GM10847 (cell line): ENCODE measurements around the gene BNIP5.

Experiments used
- POLR2A ChIP-seq: IDR thresholded peaks from 2 replicates; pipeline ENCODE4 v1.6.1; 2011; ENCODE audit not compliant: insufficient read length; ENCODE audit errors: extremely low read depth

The BNIP5 gene

GRCh38 chr6:36335465-36336207 is 1.1 kb downstream of the BNIP5 start:
- TF ChIP-seq POLR2A: no peak

DNA sequence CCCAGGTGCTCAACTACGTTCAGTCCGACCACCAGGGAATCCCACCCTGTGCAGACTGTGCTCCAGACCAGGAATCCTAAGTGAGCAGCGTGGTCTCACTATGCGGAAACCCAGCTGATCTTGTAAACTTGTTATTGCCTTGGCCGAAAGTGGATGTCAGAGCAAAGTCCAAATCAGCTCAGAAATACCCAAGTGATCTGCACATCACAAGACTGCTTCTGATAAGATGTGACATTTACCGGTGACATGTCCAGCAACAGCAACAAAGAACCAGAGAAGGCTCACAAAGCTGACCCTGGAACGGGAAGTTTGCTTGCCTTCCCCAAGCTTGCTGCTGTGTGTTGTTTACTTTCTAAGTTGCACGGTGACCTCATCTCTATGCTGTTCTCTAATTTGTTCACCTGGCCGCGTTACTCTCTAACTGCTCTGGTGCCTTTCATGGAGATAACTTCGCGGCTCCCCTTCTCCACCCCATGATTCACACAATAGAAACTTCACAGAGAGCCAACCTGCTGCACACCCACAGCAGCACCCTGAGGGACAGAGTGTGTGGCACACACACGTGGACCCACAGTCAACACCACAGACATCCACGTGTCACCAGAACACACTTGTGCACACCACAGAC is 1.7 kb downstream of the BNIP5 start:
- no peak for TF ChIP-seq POLR2A

- TF ChIP-seq POLR2A: no peak
These were observed 2.6 kb downstream of the BNIP5 start for GRCh38 chr6:36333931-36334725.

DNA sequence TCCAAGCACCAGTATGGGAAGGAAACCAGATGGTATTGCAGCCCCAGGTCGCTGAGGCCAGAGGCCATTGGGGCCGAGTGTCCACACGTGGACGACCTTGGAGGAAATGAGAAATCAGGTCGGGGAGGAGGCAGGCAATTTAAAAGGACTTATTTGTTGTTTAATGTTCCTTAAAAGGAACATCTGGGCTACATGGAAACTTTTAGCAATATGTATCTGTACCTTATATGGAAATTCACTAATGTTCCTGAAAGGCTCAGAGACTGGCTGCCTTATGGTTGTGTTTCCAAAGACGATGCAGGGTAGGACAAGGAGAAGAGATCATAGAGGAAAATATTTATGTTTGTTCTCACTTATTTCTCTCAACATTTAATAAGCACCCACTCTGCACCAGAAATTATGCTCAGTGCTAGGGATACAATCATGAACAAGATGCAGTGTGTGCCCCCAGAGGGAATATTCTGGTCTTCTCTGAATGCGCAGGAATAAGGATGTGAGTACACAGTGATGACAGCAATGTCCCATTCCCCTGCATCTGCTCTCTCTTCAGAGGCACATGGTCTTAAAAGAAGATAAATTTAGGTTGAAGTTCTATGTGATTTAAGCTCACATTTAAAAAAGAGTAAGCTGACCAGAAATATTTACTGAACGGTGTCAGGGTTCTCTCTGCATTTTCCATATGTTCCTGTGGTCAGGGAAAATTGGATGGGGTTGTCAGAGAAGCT is 3.4 kb downstream of the BNIP5 start:
- TF ChIP-seq POLR2A: no peak

GRCh38 chr6:36331381-36331780 is 5.3 kb downstream of the BNIP5 start:
- TF ChIP-seq POLR2A: no peak

GRCh38 chr6:36330366-36330765 is 6.3 kb downstream of the BNIP5 start:
- no peak for TF ChIP-seq POLR2A

DNA sequence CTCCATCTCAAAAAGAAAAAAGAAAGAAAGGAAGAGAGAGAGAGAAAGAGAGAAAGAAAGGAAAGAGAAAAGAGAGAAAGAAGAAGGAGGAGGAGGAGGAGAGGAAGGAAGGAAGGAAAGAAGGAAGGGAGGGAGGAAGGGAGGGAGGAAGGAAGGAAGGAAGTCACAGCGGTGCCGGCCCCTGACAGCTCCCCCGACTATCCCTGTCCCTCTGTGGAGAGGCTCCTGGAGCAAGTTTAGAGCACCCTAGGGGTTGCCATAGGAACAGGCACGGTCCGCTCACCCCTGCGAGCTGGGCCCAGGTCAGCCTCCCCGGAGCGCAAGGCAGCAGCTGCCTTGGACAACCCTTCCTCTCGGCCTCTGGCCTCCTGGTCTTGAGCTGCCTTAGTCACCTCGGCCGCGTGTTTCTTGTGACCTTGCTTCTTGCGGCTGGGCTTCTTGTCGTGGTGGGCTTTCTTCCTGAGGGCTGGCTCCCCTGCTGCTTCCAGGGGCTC is 6.8 kb downstream of the BNIP5 start:
- no peak for TF ChIP-seq POLR2A

DNA sequence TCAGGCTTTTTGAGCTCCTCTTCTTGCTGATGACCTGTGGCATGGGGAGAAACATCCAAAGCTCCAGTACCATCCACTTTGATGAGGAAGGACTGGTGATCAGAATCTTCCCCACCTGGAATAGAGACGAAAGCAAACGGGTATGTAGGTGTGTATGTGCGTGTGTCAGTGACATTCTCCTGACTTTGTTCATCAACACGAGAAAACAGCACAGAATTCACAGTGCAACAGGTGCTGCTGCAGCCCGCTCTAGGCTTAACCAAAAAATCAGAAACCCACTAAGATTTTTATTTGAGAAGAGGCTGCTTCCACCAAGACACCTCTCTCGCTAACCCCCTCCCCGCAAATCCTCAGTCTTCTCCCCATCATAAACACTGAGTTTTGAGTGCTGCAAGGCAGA is 8.1 kb downstream of the BNIP5 start:
- no peak for TF ChIP-seq POLR2A

DNA sequence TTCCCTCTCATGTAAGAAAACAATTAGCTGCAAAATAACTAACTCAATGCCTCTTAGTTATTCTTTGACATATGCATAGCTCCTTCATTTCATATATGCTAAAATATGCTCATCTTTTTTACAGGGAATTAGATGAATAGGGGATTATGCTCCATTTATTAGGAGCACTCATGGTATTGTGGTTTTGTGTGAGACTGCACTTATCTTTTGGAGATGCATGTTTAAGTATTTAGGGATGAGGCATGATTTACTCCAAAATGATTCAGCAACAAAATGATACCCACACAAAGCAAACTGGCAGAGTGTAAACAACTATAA is 8.8 kb downstream of the BNIP5 start:
- TF ChIP-seq POLR2A: no peak

GRCh38 chr6:36327226-36327918 is 9.3 kb downstream of the BNIP5 start:
- TF ChIP-seq POLR2A: no peak

- no peak for TF ChIP-seq POLR2A
These were observed 10.2 kb downstream of the BNIP5 start for GRCh38 chr6:36326356-36326995.

- no peak for TF ChIP-seq POLR2A
These were observed 12.0 kb downstream of the BNIP5 start for GRCh38 chr6:36324715-36325114.

GRCh38 chr6:36324191-36324590 is 12.5 kb downstream of the BNIP5 start:
- TF ChIP-seq POLR2A: no peak

DNA sequence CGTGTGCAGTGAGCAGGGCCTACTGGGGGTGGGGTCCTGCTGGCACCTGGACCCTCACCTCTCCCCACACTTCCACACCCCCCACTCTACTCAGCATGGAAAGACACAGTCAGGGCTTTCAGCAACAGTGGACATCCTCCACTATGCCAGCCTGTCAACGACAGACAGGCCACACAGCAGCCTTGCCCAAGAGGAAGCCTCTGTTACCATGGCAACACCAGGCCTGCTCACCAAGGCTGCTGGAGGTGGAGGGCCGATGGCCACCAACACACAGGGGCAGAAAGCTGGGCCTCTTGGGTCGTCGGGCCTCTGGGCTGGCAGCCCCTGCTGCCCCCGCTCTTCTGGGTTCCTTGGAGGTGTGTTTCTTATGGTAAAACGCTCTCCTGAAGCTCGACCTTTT is 13.6 kb downstream of the BNIP5 start:
- no peak for TF ChIP-seq POLR2A
